Upper lobe of left lung (tissue), 6 donors: ENCODE data around the gene CD79A. TPM values are rescaled to one million over a fixed set of nuclear protein-coding genes. Genes with fewer than 3 reads are reported as not detected.
A peak's percentile ranks its signal among the peaks of the same experiment; 100 is the strongest.

Experiments used
- ATAC-seq, 2 donors: fragments of 200-7000 bp; cut with Tn5 transposase; one replicate each; pipeline ENCODE4 v1.9.1; 2022; ENCODE audit warnings: mild to moderate bottlenecking in 2 of 2, moderate library complexity in 2 of 2; ENCODE audit not compliant: low FRiP score in 2 of 2
- DNase-seq, 2 donors: peaks; one replicate each; pipeline ENCODE4 v3.0.0-alpha.2; 2019 to 2020
- H3K27ac ChIP-seq, 4 donors: fragments of 200-600 bp; sonication (generic); one replicate each; pipeline ENCODE4 v1.5.1; 2016 to 2019
- H3K27me3 ChIP-seq, 4 donors: fragments of 200-600 bp; sonication (generic); one replicate each; pipeline ENCODE4 v1.5.1; 2017 to 2019
- H3K36me3 ChIP-seq, 4 donors: fragments of 200-600 bp; sonication (generic); one replicate each; pipeline ENCODE4 v1.5.1; 2016 to 2019
- H3K4me1 ChIP-seq, 4 donors: fragments of 200-600 bp; sonication (generic); one replicate each; pipeline ENCODE4 v1.5.1; 2018 to 2019
- H3K4me3 ChIP-seq, 4 donors: fragments of 200-600 bp; sonication (generic); one replicate each; pipeline ENCODE4 v1.5.1; 2017 to 2019; ENCODE audit warnings: mild to moderate bottlenecking in 2 of 4, moderate library complexity in 1 of 4
- H3K9me3 ChIP-seq, 4 donors: fragments of 200-600 bp; sonication (generic); one replicate each; pipeline ENCODE4 v1.5.1; 2018 to 2019
- EP300 ChIP-seq, 4 donors: sonication (generic); formaldehyde crosslinking; IDR thresholded peaks; one replicate each; pipeline ENCODE4 v1.5.1; 2017; ENCODE audit warnings: antibody characterized with exemption in 4 of 4, control low read depth in 2 of 4
- POLR2A ChIP-seq, 4 donors: fragments of 450-650 bp; IDR thresholded peaks; one replicate each; pipeline ENCODE4 v1.5.1; 2016 to 2017; ENCODE audit warnings: antibody characterized with exemption in 4 of 4, mild to moderate bottlenecking in 2 of 4
- POLR2AphosphoS5 ChIP-seq, 2 donors: sonication (generic); formaldehyde crosslinking; IDR thresholded peaks; one replicate each; pipeline ENCODE4 v1.5.1; 2017; ENCODE audit warnings: antibody characterized with exemption in 2 of 2
- WGBS, 2 donors: methylation state at CpG; one replicate each; pipeline ENCODE4 v1.1.5; 2017 to 2018; 5-methylcytosine and 5-hydroxymethylcytosine counted together
- total RNA-seq, 6 donors: library from RNA; depleted of rRNA in 4 of 6; stranded (reverse); fragments of >200 nt in 4 of 6; gene quantifications; one replicate each; pipeline versions ENCODE4 v1.1.0 to v1.2.1, GENCODE V29; 2016 to 2021
- TF ChIP-seq, protein P1 (sequence below), 6 experiments: fragments of 450-650 bp in 4 of 6; fragments of 200-600 bp in 2 of 6; sonication (generic) in 2 of 6; IDR thresholded peaks; one replicate each; pipeline ENCODE4 v1.5.1; 2016 to 2019; ENCODE audit warnings: antibody characterized with exemption in 6 of 6
- donor health status: DM: no; HTN: no; CAD: no; lungs with moderate emphysema.
- donor health status: DM: no; HTN: yes; CAD: no; lungs with severe emphysema.

CD79A gene
- total RNA-seq, 6 donors from 2014 or later, result 0.76 to 4.7 (median 4.1) TPM; not detected in 1

- ATAC-seq (peak; percentile 11 to 74), DNase-seq (peak in 1 of 2 donors; percentile 86)
- 74 to 82% methylated on average over 8 to 10 of the region's 10 CpGs for WGBS, 2 donors
- peak in 1 of 4 donors; percentile 30 for TF ChIP-seq POLR2A (IDR thresholded peaks at IDR 0.05)
- TF ChIP-seq EP300 (IDR thresholded peaks at IDR 0.05), result no peak
- Histone ChIP-seq H3K9me3 (no peaks in the 10 kb centered on the region), H3K27me3 (no peaks in the 10 kb centered on the region), H3K36me3 (peaks cover 34 to 93% (median 64%) of the 10 kb centered on the region in 4 donors), H3K4me1 (peaks cover 43 to 72% (median 55%) of the 10 kb centered on the region in 4 donors), H3K27ac (peak overlapping the region; percentile 4 to 58 (median 40)), H3K4me3 (no peak overlapping the region)
Observed at GRCh38 chr19:41868120-41868988, 8.7 kb upstream of the CD79A start.

DNA sequence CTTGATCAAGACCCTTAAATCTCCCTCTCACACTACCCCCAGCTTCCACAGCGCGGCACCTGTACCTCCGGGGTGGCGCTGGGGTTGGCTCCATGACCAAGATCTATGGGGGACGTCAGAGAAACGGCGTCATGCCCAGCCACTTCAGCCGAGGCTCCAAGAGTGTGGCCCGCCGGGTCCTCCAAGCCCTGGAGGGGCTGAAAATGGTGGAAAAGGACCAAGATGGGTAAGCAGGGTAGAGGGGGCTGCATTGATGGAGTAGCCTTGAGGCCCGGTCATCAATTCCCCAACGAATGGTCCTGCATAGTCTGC lies 8.1 kb upstream of the CD79A start:
- DNase-seq, result no peak
- Histone ChIP-seq H3K36me3 (peaks cover 33 to 87% (median 60%) of the 10 kb centered on the region in 4 donors), H3K4me1 (peaks cover 45 to 71% (median 55%) of the 10 kb centered on the region in 4 donors), H3K27me3 (no peaks in the 10 kb centered on the region), H3K4me3 (no peak overlapping the region), H3K27ac (peak overlapping the region in 3 of 4 donors; percentile 32 to 58 (median 47)), H3K9me3 (no peaks in the 10 kb centered on the region)
- no peak for TF ChIP-seq EP300 (IDR thresholded peaks at IDR 0.05)
- TF ChIP-seq POLR2A (IDR thresholded peaks at IDR 0.05), result no peak
- TF ChIP-seq, protein P1, sequence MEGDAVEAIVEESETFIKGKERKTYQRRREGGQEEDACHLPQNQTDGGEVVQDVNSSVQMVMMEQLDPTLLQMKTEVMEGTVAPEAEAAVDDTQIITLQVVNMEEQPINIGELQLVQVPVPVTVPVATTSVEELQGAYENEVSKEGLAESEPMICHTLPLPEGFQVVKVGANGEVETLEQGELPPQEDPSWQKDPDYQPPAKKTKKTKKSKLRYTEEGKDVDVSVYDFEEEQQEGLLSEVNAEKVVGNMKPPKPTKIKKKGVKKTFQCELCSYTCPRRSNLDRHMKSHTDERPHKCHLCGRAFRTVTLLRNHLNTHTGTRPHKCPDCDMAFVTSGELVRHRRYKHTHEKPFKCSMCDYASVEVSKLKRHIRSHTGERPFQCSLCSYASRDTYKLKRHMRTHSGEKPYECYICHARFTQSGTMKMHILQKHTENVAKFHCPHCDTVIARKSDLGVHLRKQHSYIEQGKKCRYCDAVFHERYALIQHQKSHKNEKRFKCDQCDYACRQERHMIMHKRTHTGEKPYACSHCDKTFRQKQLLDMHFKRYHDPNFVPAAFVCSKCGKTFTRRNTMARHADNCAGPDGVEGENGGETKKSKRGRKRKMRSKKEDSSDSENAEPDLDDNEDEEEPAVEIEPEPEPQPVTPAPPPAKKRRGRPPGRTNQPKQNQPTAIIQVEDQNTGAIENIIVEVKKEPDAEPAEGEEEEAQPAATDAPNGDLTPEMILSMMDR (IDR thresholded peaks at IDR 0.05), result no peak
- TF ChIP-seq POLR2AphosphoS5 (IDR thresholded peaks at IDR 0.05), result no peak
- 81 to 89% methylated on average over 12 of the region's 12 CpGs for WGBS, 2 donors
- no peak for ATAC-seq

- WGBS, 2 donors, result 79 to 86% methylated on average over 11 to 13 of the region's 13 CpGs
- H3K9me3 ChIP-seq, result no peaks in the 10 kb centered on the region
- H3K4me1 ChIP-seq, result peaks cover 45 to 71% (median 55%) of the 10 kb centered on the region in 4 donors
- no peak for ATAC-seq
- H3K27ac ChIP-seq, result peak overlapping the region in 3 of 4 donors; percentile 35 to 48 (median 47)
- no peak overlapping the region for H3K4me3 ChIP-seq
- no peaks in the 10 kb centered on the region for H3K27me3 ChIP-seq
- no peak for TF ChIP-seq EP300 (IDR thresholded peaks at IDR 0.05)
- no peak for TF ChIP-seq POLR2AphosphoS5 (IDR thresholded peaks at IDR 0.05)
- TF ChIP-seq, protein P1 (IDR thresholded peaks at IDR 0.05), result no peak
- TF ChIP-seq POLR2A (IDR thresholded peaks at IDR 0.05), result no peak
- H3K36me3 ChIP-seq, result peaks cover 28 to 82% (median 55%) of the 10 kb centered on the region in 4 donors
- no peak for DNase-seq
Observed at GRCh38 chr19:41869374-41869955, 7.6 kb upstream of the CD79A start.

DNA sequence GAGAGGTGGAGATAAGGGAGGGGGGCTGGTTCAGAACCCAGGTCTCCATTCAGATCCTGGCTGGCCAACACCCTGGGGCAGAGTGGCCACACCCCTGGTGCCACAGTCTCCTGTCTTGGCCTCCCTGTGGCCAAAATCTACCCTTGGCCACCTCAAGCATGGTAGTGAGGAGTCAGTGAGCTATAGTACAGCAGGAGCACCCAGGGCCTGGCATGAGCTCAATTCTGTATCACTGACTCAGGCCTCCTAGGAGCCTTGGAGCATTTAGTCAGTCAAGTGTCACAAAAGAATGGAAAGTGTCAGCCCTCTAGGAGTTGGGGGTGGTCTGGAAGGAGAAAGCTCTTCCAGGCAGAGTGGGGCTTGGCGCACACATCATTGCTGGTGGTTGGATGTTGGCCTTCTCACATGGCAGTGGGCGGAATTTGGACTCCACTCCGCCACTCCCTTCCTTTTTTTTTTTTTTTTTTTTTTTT lies 6.6 kb upstream of the CD79A start:
- TF ChIP-seq POLR2AphosphoS5 (IDR thresholded peaks at IDR 0.05) (peak in 1 of 2 donors; percentile 16), EP300 (IDR thresholded peaks at IDR 0.05) (no peak)
- DNase-seq (no peak), ATAC-seq (peak in 1 of 2 donors; percentile 13)
- H3K4me3 ChIP-seq, result no peak overlapping the region
- peak overlapping the region in 2 of 4 donors; percentile 35 to 47 for H3K27ac ChIP-seq
- peaks cover 45 to 69% (median 55%) of the 10 kb centered on the region in 4 donors for H3K4me1 ChIP-seq
- WGBS, 2 donors, result 63 to 81% methylated on average over 2 to 3 of the region's 3 CpGs
- peaks cover 23 to 72% (median 45%) of the 10 kb centered on the region in 4 donors for H3K36me3 ChIP-seq
- no peaks in the 10 kb centered on the region for H3K27me3 ChIP-seq
- no peaks in the 10 kb centered on the region for H3K9me3 ChIP-seq

GRCh38 chr19:41871573-41872383 lies 5.3 kb upstream of the CD79A start:
- 53 to 62% methylated on average over 6 to 16 of the region's 16 CpGs for WGBS, 2 donors
- peaks cover 22 to 61% (median 40%) of the 10 kb centered on the region in 4 donors for H3K36me3 ChIP-seq
- H3K27me3 ChIP-seq, result no peaks in the 10 kb centered on the region
- DNase-seq (peak in 1 of 2 donors; percentile 42), ATAC-seq (peak in 1 of 2 donors; percentile 22)
- H3K27ac ChIP-seq, result peak overlapping the region in 3 of 4 donors; percentile 35 to 64 (median 44)
- H3K4me1 ChIP-seq, result peaks cover 38 to 63% (median 49%) of the 10 kb centered on the region in 4 donors
- no peak overlapping the region for H3K4me3 ChIP-seq
- H3K9me3 ChIP-seq, result no peaks in the 10 kb centered on the region
- TF ChIP-seq, protein P1 (IDR thresholded peaks at IDR 0.05), result no peak
- TF ChIP-seq POLR2A (IDR thresholded peaks at IDR 0.05), result no peak
- TF ChIP-seq EP300 (IDR thresholded peaks at IDR 0.05), result no peak
- TF ChIP-seq POLR2AphosphoS5 (IDR thresholded peaks at IDR 0.05), result peak in 1 of 2 donors; percentile 55
